ENCODE data around the gene SLC30A2.

DNA sequence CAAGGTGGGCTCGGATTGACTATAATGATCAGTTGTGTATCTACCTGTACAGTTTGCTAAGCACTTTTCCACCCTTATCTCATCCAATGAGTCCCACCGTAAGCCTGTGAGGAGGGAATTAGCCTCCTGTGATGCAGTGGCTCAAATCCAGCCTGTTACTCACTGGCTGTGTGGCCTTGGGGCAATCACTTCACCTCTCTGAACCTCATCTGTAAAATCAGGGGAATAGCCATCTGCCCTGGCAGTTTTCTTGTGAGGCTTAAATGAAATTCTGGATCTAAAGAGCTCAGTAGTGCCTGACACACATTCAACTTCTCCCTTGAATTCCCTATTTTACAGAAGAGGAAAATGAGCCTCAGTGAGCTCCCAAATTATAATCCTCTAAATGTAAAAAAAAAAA is 31.7 kb downstream of the SLC30A2 start:
- TF ChIP-seq, protein P1, sequence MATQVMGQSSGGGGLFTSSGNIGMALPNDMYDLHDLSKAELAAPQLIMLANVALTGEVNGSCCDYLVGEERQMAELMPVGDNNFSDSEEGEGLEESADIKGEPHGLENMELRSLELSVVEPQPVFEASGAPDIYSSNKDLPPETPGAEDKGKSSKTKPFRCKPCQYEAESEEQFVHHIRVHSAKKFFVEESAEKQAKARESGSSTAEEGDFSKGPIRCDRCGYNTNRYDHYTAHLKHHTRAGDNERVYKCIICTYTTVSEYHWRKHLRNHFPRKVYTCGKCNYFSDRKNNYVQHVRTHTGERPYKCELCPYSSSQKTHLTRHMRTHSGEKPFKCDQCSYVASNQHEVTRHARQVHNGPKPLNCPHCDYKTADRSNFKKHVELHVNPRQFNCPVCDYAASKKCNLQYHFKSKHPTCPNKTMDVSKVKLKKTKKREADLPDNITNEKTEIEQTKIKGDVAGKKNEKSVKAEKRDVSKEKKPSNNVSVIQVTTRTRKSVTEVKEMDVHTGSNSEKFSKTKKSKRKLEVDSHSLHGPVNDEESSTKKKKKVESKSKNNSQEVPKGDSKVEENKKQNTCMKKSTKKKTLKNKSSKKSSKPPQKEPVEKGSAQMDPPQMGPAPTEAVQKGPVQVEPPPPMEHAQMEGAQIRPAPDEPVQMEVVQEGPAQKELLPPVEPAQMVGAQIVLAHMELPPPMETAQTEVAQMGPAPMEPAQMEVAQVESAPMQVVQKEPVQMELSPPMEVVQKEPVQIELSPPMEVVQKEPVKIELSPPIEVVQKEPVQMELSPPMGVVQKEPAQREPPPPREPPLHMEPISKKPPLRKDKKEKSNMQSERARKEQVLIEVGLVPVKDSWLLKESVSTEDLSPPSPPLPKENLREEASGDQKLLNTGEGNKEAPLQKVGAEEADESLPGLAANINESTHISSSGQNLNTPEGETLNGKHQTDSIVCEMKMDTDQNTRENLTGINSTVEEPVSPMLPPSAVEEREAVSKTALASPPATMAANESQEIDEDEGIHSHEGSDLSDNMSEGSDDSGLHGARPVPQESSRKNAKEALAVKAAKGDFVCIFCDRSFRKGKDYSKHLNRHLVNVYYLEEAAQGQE (IDR thresholded peaks at IDR 0.05; ENCODE audit: insufficient replicate concordance, low read depth): no peak
- TF ChIP-seq, protein P2, sequence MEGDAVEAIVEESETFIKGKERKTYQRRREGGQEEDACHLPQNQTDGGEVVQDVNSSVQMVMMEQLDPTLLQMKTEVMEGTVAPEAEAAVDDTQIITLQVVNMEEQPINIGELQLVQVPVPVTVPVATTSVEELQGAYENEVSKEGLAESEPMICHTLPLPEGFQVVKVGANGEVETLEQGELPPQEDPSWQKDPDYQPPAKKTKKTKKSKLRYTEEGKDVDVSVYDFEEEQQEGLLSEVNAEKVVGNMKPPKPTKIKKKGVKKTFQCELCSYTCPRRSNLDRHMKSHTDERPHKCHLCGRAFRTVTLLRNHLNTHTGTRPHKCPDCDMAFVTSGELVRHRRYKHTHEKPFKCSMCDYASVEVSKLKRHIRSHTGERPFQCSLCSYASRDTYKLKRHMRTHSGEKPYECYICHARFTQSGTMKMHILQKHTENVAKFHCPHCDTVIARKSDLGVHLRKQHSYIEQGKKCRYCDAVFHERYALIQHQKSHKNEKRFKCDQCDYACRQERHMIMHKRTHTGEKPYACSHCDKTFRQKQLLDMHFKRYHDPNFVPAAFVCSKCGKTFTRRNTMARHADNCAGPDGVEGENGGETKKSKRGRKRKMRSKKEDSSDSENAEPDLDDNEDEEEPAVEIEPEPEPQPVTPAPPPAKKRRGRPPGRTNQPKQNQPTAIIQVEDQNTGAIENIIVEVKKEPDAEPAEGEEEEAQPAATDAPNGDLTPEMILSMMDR (IDR thresholded peaks at IDR 0.05; ENCODE audit: insufficient read depth, low read length): no peak
- no peak for TF ChIP-seq GABPA (IDR thresholded peaks at IDR 0.05; ENCODE audit: low read depth)
- TF ChIP-seq POLR2AphosphoS5 (IDR thresholded peaks at IDR 0.05; ENCODE audit: low read depth): no peak

Data from HL-60 (cell line).